Islet of Langerhans (tissue), 1 donor: ENCODE measurements around the gene SCN1B.
"Not testable (repeated sequence)": the region's sequence is repeated elsewhere in the genome, so short reads cannot be mapped to it uniquely, and the experiment has no call there.

Experiments used
- FAIRE-seq: peaks from one replicate; lab custom pipeline; 2011; peaks lifted over from hg19 to GRCh38; lab: Jason Lieb, UNC

SCN1B gene

GRCh38 chr19:35002037-35002535 lies 28.2 kb upstream of the SCN1B start:
- FAIRE-seq: no peak

DNA sequence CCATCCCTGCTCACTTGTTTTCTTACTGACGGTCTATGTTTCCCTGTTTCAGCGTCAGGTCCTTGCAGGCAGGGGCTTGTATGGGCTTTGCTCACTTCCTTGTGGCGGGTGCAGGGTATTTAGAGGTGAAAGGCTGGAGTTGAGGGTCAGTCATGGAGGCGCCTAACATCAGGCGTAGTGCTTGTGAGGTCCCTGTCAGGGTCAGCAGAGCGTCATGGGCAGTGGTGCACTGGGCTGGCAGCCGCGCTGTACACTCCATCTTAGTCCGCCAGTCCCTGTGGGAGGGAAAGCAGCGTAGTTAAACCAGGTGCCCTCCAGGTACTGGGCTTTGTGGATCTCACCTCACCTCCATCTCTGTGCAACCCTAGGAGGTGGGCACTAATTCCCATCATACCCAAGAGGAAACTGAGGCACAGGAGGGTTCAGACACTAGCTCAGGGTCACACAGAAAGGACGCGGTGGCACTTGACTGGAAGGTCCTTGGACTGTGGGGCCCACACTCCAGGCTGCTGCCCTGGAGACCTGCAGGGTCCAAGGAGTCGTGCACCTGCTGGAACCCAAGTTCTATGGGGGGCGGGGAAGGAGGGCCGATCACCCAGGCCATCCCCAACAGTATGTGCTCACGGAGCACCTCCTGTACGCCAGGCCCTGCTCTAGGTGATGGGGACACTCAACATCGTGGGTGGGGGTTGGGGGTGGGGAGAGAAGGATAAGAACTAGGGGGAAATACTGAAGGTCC lies 25.6 kb upstream of the SCN1B start:
- no peak for FAIRE-seq

- FAIRE-seq: no peak
Observed at GRCh38 chr19:35005256-35005977, 24.9 kb upstream of the SCN1B start.

DNA sequence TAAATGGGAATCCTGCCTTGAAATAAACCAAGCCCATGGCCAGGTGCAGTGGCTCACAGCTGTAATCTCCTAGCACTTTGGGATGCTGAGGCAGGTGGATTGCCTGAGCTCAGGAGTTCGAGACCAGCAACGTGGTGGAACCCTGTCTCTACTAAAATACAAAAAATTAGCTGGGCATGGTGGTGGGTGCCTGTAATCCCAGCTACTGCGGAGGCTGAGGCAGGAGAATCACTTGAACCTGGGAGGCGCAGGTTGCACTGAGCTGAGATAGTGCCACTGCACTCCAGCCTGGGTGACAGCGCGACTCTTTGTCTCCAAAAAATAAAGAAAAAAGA lies 24.3 kb upstream of the SCN1B start:
- FAIRE-seq: not testable (repeated sequence)

DNA sequence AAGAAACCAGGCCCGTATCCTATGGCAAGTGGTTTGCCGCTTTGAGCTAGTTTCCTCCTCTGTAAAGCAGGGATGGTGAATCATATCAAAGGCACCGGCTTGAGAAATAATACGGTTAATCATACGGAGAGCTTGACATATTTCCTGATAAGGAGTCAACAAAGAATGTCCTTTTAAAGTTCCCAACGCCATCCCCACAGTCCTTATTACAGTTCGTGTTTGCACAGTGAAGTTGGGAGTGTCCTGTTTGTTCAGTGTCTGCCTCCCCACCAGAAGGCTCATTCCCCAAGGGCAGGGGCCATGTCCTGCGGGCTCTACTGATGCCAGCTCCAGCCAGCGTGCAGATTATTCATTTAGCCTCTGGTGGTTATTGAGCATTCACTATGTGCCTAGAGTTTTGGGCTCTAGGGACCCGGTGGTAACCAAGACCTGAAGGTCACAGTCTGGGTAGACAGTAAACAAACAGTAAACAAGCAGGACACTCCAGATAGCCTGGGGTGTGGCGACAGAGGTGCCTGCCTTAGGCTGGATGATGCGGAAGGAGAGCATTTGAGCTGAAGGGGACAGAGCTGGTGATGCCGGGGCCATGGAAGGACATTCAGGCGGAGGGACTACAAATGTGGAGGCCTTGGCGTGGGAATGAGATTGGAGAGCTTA lies 23.8 kb upstream of the SCN1B start:
- no peak for FAIRE-seq

DNA sequence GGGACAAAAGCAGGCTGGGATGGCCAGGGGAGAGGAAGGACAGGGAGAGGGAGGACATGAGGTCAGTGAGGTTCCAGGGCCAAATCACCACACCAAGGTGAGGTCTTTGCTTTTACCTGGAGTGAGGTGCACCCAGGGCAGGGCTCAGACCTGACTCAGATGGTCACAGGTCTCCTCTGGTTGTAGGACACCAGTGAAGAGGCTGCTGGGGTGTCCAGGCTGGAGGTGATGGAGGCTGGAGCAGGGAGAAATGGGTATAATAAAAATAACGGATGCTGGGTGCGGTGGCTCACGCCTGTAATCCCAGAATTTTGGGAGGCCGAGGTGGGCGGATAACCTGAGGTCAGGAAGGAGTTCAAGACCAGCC lies 23.3 kb upstream of the SCN1B start:
- no peak for FAIRE-seq

DNA sequence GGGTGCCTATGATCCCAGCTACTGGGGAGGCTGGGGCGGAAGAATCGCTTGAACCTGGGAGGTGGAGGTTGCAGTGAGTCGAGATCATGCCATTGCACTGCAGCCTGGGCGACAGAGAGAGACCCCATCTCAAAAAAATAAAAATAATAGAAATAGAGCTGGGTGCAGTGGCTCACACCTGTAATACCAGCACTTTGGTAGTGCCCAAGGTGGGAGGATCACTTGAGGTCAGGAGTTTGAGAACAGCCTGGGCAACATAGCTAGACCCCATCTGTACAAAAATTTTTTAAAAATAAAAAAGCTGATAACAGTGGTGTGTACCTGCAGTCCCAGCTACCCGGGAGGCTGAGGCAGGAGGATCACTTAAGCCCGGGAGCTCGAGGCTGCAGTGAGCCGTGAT lies 22.8 kb upstream of the SCN1B start:
- not testable (repeated sequence) for FAIRE-seq

DNA sequence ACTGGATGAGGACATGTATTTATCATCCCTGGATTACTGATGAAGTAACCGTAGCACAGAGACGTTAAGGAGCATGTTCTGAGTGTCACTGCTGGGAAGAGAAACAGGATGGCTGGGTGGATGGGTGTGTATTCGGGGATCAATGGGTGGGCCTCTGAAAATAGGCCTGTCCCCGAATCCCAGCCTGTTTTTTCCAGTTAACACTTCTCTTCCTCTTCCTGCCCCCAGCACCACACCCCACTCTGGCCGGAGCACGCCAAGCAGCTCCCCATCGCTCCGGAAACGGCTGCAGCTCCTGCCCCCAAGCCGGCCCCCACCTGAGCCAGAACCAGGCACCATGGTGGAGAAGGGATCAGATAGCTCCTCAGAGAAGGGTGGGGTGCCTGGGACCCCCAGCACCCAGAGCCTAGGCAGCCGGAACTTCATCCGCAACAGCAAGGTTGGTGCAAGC lies 21.4 kb upstream of the SCN1B start:
- no peak for FAIRE-seq

GRCh38 chr19:35009424-35010415 lies 20.6 kb upstream of the SCN1B start:
- no peak for FAIRE-seq

DNA sequence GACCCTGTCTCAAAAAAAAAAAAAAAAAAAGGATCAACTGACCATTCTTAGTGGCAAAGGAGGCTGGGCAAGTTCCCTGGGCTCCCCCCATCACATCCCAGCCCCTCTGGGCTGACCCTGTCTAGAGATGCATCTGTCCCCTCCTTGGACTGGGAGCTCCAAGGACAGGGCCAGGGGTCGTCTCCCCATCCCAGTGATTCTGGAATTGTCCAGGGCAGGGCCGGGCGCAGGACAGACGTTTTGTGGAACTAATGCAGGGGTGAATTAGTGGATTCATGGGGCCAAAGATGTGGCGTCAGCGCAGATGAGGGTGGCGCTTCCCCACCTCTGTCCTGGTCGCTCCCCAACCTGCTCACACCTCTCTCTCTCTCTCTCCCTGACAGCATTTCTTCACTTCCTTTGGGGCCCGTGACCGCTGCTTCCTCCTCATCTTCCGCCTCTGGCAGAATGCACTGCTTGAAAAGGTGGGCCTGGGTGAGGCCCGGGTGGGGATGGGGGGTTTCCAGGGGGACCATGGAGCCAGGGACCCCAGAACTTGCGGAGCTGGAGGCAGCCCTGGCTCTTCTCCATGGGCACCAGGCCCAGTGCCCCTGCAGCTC lies 19.1 kb upstream of the SCN1B start:
- FAIRE-seq: no peak

DNA sequence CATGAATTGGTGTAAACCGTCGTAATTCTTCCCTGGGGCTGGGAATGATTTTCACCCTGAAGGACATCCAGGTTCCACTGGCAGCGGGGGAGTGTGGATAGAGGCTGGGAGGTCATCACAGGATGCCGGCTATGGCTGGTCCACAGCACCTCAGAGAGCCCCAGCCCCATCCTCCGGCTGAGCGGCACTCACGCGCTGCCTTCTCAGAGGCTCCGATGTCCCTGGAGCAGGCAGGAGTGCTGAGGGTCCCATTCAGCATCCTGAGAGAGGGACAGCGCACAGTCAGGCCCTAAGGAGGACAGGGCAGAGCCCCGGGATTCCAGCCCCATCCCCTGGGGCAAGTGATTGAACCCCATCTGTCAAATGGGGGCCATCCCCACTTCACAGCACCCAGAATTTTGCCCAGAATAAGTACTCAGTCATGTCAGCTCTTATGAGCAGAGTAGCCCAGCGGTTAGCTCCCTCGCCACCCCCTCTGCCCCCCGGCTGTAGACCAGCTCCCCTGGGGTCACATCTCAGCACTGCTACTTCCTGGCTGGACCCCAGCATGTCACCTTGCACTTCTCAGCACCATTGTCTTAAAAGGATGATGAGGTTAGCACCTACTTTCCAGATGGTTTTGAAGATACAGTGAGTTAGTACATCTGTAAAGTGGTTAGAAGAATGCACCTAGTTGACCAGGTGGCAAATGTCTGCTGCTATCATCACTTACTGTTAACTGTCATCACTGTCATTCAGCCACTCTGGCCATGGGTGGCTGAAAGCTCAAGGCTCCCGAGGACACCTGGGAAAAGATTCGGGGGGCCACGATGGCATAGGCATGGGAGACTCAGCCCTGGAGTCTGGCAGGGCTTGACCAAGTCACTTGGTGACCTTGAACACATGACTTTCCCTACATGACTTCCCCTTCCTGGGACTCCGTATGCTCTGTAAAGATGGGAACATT lies 18.3 kb upstream of the SCN1B start:
- no peak for FAIRE-seq

GRCh38 chr19:35013041-35013819 lies 17.0 kb upstream of the SCN1B start:
- no peak for FAIRE-seq

GRCh38 chr19:35013820-35014754 lies 16.2 kb upstream of the SCN1B start:
- no peak for FAIRE-seq

GRCh38 chr19:35014774-35015173 lies 15.5 kb upstream of the SCN1B start:
- not testable (repeated sequence) for FAIRE-seq

DNA sequence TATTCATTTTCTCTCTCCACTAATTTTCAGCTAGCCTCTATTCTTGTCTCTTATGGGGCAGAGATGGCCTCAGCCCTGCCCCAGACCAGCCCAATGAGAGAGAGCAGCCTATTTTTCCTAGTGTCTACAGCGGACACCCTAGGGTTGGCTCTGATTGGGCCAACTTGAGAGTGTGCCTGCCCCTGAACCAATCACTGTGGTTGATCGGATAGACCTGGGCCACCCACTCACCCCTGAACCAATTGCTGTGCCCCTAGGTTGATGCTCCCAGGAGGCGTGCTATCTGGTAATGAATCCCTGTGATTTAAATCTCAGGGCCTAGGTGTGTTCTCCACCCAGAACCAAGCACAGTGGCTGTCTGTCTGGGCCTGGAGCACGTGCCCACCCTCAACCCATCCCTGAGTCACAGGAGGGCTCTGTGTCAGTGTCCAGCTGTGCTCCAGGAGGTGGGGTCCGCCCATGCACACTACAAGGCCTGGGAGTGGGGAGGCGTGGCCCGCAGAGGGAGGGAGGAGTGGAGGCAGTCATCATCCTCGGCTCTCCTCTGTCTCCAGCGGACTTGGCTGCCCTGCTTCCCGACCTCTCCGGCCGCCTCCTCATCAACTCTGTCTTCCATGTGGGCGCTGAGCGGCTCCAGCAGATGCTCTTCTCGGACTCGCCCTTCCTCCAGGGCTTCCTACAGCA lies 14.9 kb upstream of the SCN1B start:
- FAIRE-seq: no peak

- FAIRE-seq: no peak
Observed at GRCh38 chr19:35015954-35016351, 14.3 kb upstream of the SCN1B start.

DNA sequence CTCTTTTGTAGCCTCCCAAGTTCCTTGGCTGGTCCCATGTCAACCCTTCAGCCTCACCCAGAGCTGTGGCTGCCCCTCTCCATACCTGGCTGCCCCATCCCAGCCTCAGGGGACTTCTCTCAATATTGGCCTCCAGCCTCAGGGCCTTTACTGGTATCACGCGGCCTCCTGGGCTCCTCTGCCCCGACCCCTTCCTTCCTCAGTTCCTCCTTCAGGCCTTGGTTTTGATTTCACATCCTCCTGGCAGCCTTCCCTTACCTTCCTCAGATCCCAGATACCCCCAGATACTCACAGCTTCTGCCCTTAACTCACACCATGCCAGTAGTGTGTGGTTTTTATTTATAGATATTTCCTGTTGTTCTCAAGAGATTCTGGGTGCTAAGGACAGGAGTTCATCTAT lies 12.8 kb upstream of the SCN1B start:
- no peak for FAIRE-seq

DNA sequence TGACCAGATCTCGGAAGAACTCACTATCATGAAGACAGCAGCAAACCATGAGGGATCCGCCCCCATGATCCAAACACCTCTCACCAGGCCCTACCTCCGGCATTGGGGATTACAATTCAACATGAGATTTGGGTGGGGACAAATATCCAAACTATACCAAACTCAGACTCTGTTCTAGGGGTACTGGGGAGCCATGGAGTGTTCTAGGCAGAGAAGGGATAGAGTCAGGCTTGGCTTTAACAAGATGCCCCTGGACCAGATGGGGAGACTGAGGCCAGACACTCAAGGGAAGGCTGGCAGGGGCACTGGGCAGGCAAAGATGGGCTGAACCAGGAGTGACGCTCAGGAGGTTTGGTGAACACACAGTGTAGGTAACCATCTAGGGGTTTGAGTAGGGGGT lies 11.9 kb upstream of the SCN1B start:
- FAIRE-seq: no peak
